ENCODE measurements around the gene CACNA1C. TPM values are rescaled to one million over a fixed set of nuclear protein-coding genes. Genes with fewer than 3 reads are reported as not detected.

CACNA1C gene
- polyA plus RNA-seq, 1 of the 3 experiments (the other 2 are of a cell fraction), result 1.5 TPM

DNA sequence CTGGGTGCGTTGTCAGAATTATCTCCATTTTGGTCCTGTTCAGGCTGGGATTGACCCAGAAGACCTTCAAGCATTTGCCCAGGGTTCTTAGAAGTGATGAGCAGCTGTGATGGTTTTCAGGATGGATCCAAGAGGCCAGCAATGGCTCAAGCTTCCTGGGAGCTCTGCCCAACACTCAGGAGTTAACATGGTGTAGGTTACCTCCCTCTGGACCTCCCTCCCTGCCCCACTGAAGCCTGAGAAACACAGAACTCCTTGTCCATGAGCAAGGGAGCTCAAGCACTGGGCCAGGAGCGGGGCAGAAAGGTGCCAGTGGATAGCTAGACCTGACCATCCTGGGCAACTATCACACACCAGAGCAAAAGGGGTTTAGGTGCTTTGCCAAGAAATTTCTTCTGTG, 593.6 kb downstream of the CACNA1C start:
- no peak for DNase-seq
- no peaks in the 10 kb centered on the region for H3K79me2 ChIP-seq (ENCODE audit: insufficient read depth)
- ChIA-PET CTCF (no interaction called here), POLR2A (no interaction called here)
- no peak overlapping the region for H2AFZ ChIP-seq (ENCODE audit: low read depth)
- no peaks in the 10 kb centered on the region for H3K9me3 ChIP-seq
- 73% methylated on average over 2 of the region's 2 CpGs for WGBS (ENCODE audit: low lambda C conversion rate)
- TF ChIP-seq TEAD4 (IDR thresholded peaks at IDR 0.05; ENCODE audit: borderline replicate concordance, insufficient read depth), result no peak
- TF ChIP-seq, protein P1, sequence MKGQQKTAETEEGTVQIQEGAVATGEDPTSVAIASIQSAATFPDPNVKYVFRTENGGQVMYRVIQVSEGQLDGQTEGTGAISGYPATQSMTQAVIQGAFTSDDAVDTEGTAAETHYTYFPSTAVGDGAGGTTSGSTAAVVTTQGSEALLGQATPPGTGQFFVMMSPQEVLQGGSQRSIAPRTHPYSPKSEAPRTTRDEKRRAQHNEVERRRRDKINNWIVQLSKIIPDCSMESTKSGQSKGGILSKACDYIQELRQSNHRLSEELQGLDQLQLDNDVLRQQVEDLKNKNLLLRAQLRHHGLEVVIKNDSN (IDR thresholded peaks at IDR 0.05; ENCODE audit: borderline replicate concordance, low read depth), result no peak
- TF ChIP-seq, protein P2, sequence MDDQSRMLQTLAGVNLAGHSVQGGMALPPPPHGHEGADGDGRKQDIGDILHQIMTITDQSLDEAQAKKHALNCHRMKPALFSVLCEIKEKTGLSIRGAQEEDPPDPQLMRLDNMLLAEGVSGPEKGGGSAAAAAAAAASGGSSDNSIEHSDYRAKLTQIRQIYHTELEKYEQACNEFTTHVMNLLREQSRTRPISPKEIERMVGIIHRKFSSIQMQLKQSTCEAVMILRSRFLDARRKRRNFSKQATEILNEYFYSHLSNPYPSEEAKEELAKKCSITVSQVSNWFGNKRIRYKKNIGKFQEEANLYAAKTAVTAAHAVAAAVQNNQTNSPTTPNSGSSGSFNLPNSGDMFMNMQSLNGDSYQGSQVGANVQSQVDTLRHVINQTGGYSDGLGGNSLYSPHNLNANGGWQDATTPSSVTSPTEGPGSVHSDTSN (IDR thresholded peaks at IDR 0.05), result no peak
- TF ChIP-seq, protein P3, sequence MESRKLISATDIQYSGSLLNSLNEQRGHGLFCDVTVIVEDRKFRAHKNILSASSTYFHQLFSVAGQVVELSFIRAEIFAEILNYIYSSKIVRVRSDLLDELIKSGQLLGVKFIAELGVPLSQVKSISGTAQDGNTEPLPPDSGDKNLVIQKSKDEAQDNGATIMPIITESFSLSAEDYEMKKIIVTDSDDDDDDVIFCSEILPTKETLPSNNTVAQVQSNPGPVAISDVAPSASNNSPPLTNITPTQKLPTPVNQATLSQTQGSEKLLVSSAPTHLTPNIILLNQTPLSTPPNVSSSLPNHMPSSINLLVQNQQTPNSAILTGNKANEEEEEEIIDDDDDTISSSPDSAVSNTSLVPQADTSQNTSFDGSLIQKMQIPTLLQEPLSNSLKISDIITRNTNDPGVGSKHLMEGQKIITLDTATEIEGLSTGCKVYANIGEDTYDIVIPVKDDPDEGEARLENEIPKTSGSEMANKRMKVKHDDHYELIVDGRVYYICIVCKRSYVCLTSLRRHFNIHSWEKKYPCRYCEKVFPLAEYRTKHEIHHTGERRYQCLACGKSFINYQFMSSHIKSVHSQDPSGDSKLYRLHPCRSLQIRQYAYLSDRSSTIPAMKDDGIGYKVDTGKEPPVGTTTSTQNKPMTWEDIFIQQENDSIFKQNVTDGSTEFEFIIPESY (IDR thresholded peaks at IDR 0.05; ENCODE audit: borderline replicate concordance, low read depth), result no peak
- TF ChIP-seq, protein P4, sequence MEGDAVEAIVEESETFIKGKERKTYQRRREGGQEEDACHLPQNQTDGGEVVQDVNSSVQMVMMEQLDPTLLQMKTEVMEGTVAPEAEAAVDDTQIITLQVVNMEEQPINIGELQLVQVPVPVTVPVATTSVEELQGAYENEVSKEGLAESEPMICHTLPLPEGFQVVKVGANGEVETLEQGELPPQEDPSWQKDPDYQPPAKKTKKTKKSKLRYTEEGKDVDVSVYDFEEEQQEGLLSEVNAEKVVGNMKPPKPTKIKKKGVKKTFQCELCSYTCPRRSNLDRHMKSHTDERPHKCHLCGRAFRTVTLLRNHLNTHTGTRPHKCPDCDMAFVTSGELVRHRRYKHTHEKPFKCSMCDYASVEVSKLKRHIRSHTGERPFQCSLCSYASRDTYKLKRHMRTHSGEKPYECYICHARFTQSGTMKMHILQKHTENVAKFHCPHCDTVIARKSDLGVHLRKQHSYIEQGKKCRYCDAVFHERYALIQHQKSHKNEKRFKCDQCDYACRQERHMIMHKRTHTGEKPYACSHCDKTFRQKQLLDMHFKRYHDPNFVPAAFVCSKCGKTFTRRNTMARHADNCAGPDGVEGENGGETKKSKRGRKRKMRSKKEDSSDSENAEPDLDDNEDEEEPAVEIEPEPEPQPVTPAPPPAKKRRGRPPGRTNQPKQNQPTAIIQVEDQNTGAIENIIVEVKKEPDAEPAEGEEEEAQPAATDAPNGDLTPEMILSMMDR (IDR thresholded peaks at IDR 0.05), result no peak
- no peak for TF ChIP-seq CHD2 (IDR thresholded peaks at IDR 0.05; ENCODE audit: low read length, partially characterized antibody)
- no peak for TF ChIP-seq FOXJ3 (CRISPR knock-in tag; IDR thresholded peaks at IDR 0.05)
- TF ChIP-seq, protein P5, sequence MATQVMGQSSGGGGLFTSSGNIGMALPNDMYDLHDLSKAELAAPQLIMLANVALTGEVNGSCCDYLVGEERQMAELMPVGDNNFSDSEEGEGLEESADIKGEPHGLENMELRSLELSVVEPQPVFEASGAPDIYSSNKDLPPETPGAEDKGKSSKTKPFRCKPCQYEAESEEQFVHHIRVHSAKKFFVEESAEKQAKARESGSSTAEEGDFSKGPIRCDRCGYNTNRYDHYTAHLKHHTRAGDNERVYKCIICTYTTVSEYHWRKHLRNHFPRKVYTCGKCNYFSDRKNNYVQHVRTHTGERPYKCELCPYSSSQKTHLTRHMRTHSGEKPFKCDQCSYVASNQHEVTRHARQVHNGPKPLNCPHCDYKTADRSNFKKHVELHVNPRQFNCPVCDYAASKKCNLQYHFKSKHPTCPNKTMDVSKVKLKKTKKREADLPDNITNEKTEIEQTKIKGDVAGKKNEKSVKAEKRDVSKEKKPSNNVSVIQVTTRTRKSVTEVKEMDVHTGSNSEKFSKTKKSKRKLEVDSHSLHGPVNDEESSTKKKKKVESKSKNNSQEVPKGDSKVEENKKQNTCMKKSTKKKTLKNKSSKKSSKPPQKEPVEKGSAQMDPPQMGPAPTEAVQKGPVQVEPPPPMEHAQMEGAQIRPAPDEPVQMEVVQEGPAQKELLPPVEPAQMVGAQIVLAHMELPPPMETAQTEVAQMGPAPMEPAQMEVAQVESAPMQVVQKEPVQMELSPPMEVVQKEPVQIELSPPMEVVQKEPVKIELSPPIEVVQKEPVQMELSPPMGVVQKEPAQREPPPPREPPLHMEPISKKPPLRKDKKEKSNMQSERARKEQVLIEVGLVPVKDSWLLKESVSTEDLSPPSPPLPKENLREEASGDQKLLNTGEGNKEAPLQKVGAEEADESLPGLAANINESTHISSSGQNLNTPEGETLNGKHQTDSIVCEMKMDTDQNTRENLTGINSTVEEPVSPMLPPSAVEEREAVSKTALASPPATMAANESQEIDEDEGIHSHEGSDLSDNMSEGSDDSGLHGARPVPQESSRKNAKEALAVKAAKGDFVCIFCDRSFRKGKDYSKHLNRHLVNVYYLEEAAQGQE (IDR thresholded peaks at IDR 0.05; ENCODE audit: low read depth, low read length), result no peak
- no peak for TF ChIP-seq SIN3A (IDR thresholded peaks at IDR 0.05; ENCODE audit: borderline replicate concordance, low read depth, low read length)
- TF ChIP-seq EP300 (IDR thresholded peaks at IDR 0.05; ENCODE audit: borderline replicate concordance in 1 of 2, low read depth in 1 of 2, low read length in 1 of 2), result no peak
- TF ChIP-seq, protein P6, sequence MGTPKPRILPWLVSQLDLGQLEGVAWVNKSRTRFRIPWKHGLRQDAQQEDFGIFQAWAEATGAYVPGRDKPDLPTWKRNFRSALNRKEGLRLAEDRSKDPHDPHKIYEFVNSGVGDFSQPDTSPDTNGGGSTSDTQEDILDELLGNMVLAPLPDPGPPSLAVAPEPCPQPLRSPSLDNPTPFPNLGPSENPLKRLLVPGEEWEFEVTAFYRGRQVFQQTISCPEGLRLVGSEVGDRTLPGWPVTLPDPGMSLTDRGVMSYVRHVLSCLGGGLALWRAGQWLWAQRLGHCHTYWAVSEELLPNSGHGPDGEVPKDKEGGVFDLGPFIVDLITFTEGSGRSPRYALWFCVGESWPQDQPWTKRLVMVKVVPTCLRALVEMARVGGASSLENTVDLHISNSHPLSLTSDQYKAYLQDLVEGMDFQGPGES (IDR thresholded peaks at IDR 0.05; ENCODE audit: low read depth, low read length), result no peak
- no peak for TF ChIP-seq FOXM1 (IDR thresholded peaks at IDR 0.05; ENCODE audit: low read depth)
- H3K27ac ChIP-seq (ENCODE audit: low read depth in 2 of 2, low read length in 1 of 2), result no peak overlapping the region
- no peak overlapping the region for H3K4me3 ChIP-seq (ENCODE audit: low read depth in 2 of 2, low read length in 1 of 2)
- no peak overlapping the region for H3K4me2 ChIP-seq
- H3K4me1 ChIP-seq (ENCODE audit: control insufficient read depth in 1 of 2, insufficient read depth in 2 of 2, low read depth in 1 of 2, low read length in 1 of 2), result no peaks in the 10 kb centered on the region; a peak in 1 of 4 replicates
- no peaks in the 10 kb centered on the region for H4K20me1 ChIP-seq (ENCODE audit: insufficient read depth)
- H3F3A ChIP-seq (replicated peaks; ENCODE audit: insufficient read depth), result no peaks in the 10 kb centered on the region
- no peaks in the 10 kb centered on the region for H3K27me3 ChIP-seq (ENCODE audit: insufficient read depth)
- no peak overlapping the region for H3K9ac ChIP-seq
- no peaks in the 10 kb centered on the region for H3K36me3 ChIP-seq (replicated peaks in 1 of 2; ENCODE audit: control insufficient read depth in 1 of 2, insufficient read depth in 2 of 2, low read length in 1 of 2)
- no peaks in the 10 kb centered on the region for H3K9me2 ChIP-seq
